ENCODE results near the gene DHDH.
A peak's percentile ranks its signal among the peaks of the same experiment; 100 is the strongest.

DHDH gene

GRCh38 chr19:48950830-48951519 lies 17.5 kb downstream of the DHDH start:
- DNase-seq: no peak

GRCh38 chr19:48953141-48953540 lies 19.6 kb downstream of the DHDH start:
- DNase-seq: no peak

- DNase-seq: no peak
Measured at GRCh38 chr19:48953990-48954594, 20.6 kb downstream of the DHDH start.

GRCh38 chr19:48954595-48955307 lies 21.3 kb downstream of the DHDH start, which contains the start of gene BAX:
TSS of gene BAX (plus strand) at chr19:48954875. CDS start at chr19:48954929, 54 bp downstream.
- peak; percentile 96 for DNase-seq

- no peak for DNase-seq
Measured at GRCh38 chr19:48955308-48955958, 21.9 kb downstream of the DHDH start.

GRCh38 chr19:48958006-48958405 lies 24.5 kb downstream of the DHDH start:
- DNase-seq: no peak

- DNase-seq: no peak
Measured at GRCh38 chr19:48959341-48960239, 26.1 kb downstream of the DHDH start.

- no peak for DNase-seq
Measured at GRCh38 chr19:48961051-48961649, 27.7 kb downstream of the DHDH start.

- DNase-seq: no peak
Measured at GRCh38 chr19:48961673-48962028, 28.2 kb downstream of the DHDH start.

- DNase-seq: peak; percentile 60
Measured at GRCh38 chr19:48962029-48962848, 28.7 kb downstream of the DHDH start.

- no peak for DNase-seq
Measured at GRCh38 chr19:48962849-48963165, 29.3 kb downstream of the DHDH start.

GRCh38 chr19:48963371-48964204 lies 30.1 kb downstream of the DHDH start:
- peak; percentile 74 for DNase-seq

- peak; percentile 33 for DNase-seq
Measured at GRCh38 chr19:48964205-48965039, 30.9 kb downstream of the DHDH start.

GRCh38 chr19:48965040-48965805 lies 31.7 kb downstream of the DHDH start, which contains the start of gene FTL:
TSS of gene FTL (plus strand) at chr19:48965309. CDS start at chr19:48965508, 199 bp downstream.
- DNase-seq: peak; percentile 92

GRCh38 chr19:48965806-48966540 lies 32.5 kb downstream of the DHDH start:
- DNase-seq: peak; percentile 92

GRCh38 chr19:48966541-48967345 lies 33.2 kb downstream of the DHDH start:
- no peak for DNase-seq
